IPS DF 4.7 (cell line): ENCODE measurements around the gene TRAFD1.
"Not testable (repeated sequence)": the region's sequence is repeated elsewhere in the genome, so short reads cannot be mapped to it uniquely, and the experiment has no call there.

ENCODE experiments used
- DNase-seq: peaks from one replicate; pipeline ENCODE4 v3.0.0-alpha.2; 2013; ENCODE audit warnings: low spot score; ENCODE audit errors: extremely low read depth

The TRAFD1 gene

DNA sequence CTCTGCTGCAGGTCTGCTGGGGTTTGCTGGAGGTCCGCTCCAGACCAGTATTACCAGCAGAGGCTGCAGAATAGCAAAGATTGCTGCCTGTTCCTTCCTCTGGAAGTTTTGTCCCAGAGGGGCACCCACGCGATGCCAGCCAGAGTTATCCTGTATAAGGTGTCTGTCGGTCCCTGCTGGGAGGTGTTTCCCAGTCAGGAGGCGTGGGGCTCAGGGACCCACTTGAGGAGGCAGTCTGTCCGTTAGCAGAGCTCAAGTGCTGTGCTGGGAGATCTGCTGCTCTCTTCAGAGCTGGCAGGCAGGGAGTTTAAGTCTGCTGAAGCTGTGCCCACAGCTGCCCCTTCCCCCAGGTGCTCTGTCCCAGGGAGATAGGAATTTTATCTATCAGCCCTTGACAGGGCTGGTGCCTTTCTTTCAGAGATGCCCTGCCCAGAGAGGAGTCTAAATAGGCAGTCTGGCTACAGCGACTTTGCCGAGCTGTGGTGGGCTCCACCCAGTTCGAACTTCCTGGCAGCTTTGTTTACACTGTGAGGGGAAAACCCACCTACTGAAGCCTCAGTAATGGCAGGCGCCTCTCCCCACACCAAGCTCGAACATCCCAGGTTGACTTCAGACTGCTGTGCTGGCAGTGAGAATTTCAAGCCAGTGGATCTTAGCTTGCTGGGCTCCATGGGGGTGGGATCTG lies 33.2 kb downstream of the TRAFD1 start:
- DNase-seq: not testable (repeated sequence)

DNA sequence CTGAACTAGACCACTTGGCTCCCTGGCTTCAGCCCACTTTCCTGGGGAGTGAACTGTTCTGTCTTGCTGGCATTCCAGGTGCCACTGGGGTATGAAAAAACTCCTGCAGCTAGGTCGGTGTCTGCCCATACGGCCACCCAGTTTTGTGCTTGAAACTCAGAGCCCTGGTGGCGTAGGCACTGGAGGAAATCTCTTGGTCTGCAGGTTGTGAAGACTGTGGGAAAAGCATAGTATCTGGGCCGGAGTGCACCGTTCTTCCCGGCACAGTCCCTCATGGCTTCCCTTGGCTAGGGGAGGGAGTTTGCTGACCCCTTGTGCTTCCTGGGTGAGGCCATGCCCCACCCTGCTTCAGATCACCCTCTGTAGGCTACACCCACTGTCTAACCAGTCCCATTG lies 33.8 kb downstream of the TRAFD1 start:
- DNase-seq: no peak

DNA sequence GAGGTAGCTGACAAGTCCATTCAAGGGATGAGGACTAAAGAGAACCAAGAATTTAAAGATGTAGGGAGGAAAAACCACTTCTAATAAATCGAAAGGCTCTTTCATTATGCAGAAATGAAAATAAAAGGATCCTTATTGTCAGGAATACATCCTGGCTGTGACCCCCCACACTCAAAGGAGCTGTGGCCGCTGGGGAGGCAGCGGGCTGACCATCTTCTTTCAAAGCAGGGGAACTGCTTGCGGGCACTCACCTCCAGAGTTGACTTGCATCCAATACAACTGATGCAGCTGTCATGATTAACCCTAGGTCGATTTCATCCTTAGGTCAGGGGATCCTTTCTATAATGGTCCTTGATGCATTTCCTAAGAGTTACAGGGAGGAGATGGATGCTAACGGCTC lies 35.3 kb downstream of the TRAFD1 start:
- no peak for DNase-seq

DNA sequence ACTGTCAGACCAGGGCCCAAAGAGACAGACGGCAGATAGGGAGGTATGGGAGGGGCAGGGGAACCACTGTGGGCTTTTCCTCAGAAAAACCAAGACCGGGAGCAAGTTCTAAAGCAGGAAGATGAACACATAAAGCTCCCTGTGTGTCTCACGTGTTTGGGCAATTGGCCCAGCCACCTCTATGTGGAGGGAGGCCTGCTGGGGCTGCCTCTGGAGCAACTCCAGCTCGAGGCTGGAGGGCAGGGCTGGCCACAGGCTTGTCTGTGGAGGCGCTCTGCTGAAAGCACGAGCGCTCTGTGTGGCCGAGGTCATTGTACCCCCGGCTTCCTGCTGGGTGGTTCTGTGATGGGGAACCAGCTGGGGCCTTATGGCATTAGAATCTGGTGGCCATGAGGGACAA lies 36.4 kb downstream of the TRAFD1 start:
- DNase-seq: no peak

DNA sequence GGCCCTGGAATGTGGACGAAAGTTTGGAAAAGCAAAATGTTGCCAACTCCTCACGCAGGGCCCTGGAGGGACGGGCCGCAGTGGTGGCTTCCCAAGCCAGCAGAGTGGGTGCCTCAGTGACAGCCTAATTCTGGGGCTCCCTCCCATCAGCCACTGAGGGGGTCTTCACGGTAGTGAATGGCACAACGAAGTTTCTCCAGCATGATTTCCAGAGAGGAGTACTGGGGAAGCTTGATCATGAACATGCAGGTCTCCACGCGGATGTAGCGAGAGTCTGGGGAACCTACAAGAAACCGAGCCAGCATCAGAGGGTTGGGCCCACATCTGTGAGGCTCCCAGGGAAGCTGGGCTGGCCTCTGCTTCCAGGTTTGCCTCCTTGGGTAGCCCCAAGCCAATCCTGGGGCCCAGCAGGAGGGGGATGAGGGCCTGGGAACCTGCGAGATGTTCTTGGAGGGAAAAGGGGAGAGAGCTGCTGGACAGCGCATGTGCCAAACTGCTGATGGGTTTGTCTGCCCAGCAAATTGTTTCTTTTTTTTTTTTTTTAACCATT lies 37.0 kb downstream of the TRAFD1 start:
- DNase-seq: no peak

DNA sequence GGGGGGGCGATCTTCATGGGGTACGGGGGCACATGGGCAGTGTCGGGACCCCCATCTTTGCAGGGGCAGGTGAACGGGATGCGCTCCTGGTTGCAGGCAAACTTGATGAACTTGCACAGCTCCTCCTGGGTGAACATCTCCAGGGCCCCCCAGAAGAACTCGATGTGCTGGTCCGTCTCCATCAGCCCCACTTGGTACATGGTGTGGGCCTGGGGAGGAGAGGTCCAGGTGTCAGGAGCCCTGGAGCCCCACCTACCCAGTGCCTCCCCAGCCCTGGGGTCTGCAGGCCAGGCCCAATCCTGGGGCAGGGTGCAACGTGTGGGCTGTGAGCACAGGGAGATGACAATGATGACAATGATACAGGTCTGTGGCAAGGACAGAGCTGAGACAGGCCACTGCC lies 37.7 kb downstream of the TRAFD1 start:
- no peak for DNase-seq

GRCh38 chr12:112163471-112163991 lies 38.2 kb downstream of the TRAFD1 start:
- no peak for DNase-seq

GRCh38 chr12:112164011-112164660 lies 38.8 kb downstream of the TRAFD1 start:
- no peak for DNase-seq

DNA sequence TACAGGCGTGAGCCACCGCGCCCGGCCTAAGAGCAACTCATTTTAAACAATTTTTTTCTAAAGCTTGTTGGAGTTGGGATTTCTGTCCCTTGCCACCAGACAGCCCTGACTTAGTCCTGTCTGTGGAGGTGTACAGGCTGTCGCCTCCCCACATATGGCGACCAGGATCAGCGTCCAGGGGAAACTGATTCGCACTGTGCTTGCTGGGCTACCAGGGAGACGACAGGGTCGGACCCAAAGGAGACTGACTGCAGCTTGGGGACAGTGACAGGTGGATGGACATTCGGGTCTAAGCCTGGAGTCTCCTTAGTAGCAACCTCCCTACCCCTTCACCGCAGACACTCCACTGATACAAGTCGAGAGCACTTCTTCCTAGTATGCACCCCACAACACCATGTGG lies 40.3 kb downstream of the TRAFD1 start:
- DNase-seq: no peak

- no peak for DNase-seq
These were observed 41.0 kb downstream of the TRAFD1 start for GRCh38 chr12:112166051-112167015.

DNA sequence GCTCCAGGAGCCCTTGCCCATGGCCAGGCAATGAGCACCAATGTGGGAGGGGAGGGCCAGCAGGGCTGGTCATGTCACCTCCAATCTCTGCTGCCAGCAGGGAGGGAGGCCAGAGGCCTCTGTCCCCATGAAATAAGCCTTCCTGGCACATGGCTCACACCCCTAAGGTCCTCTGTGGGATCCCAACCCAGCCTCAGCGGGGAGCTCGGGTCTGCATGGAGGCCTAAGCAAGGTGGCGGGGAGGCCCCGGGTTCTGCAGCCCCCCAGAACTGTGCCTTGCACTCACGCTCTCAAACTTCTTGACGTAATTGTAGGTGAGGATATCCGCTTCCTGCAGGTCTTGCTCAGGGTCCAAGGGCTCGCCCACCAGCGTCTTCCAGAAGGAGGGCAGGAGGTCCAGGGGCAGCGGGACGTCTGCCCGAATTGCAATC lies 41.7 kb downstream of the TRAFD1 start:
- no peak for DNase-seq

GRCh38 chr12:112167718-112168525 lies 42.6 kb downstream of the TRAFD1 start:
- DNase-seq: no peak

DNA sequence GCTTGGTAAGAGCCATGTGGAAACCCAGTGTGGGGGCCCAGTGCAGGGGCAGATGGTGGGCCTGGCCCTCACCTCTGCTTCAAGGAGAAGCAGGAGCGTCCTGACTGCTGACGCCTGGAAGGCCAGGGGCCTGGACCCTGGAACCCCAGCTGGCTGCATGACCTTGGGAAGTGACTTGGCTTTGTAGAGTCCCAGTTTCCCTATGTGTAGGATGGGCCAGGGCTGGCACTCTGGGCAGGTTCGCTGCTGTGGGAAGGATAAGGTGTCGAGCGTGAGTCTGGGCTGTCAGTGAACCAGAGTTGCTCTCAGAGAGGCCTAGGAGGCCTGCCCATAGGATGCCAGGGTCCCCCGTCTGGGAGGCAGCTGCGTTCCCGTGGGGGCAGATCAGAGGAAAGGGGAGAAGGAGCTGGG lies 43.2 kb downstream of the TRAFD1 start:
- no peak for DNase-seq

DNA sequence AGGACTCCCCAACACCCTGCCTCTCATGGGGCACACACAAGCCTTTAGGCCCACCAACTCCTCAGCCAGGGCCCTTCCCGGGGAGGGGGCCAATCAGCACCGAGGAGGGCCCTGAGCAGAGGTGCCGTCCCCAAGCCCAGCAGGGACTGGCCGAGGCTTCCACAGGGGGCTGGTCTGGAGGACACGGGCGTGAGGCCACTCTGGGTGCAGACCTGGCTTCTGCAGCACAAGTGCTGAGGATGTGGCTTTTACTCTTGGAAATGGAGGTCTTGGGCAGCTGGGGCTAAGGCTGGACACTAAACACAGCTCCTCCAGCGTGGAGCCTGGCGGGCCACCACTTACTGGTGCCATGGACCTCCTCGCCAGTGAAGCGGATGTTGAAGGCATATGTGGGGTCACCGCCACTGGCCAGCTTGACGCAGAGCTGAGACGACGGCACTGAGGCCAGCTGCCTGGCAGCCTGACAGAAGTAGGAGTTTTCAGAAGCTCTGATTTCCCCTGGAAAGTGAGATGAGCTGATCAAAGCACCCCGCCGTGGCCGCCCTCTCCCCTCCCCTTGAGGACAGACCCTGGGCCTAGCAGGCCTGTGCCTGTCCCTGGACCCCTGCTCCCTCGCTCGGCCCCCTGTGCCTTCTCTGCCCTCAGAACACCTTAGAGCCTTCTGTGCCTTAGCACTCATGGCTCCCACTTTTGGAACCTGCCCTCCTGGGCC lies 44.0 kb downstream of the TRAFD1 start:
- DNase-seq: no peak

DNA sequence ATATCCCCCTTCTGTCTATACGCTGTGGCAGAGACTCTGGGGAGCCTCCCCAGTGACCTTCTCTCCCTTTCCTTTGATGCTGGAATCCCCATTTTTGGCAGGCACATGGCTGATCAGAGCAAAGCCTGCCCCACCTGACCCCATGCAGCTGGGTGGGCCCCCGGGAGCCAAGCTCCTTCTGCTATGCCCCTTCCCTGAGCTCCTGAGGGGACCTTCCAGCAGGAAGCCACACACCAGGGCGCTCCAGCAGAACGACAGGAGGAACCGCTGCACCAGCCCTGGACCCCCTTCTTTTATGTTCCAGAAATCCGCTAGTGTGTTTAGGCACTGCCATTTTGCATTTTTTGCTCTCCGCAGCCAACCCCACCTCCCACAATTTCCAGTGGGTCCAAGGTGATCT lies 44.6 kb downstream of the TRAFD1 start:
- DNase-seq: no peak

DNA sequence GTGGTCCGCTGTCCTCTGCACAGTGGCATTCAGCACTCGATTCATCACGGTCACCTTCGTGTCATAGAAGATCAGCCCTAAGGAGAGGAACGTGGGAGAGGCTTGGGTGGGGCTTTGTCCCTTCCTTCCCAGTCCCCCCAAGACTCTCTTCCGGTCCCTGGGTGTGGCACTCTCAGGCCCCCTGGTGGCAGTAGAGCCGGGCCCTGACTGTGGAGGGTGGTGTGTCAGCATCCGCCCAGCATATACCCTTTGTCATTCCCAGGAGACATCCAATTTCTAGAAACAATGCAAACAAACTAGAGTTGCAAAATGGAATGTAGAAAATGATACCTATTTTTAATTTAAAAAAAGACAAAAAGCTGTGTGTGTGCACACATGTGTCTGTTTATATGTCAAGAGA lies 45.0 kb downstream of the TRAFD1 start:
- no peak for DNase-seq

- no peak for DNase-seq
These were observed 45.7 kb downstream of the TRAFD1 start for GRCh38 chr12:112170971-112171596.

DNA sequence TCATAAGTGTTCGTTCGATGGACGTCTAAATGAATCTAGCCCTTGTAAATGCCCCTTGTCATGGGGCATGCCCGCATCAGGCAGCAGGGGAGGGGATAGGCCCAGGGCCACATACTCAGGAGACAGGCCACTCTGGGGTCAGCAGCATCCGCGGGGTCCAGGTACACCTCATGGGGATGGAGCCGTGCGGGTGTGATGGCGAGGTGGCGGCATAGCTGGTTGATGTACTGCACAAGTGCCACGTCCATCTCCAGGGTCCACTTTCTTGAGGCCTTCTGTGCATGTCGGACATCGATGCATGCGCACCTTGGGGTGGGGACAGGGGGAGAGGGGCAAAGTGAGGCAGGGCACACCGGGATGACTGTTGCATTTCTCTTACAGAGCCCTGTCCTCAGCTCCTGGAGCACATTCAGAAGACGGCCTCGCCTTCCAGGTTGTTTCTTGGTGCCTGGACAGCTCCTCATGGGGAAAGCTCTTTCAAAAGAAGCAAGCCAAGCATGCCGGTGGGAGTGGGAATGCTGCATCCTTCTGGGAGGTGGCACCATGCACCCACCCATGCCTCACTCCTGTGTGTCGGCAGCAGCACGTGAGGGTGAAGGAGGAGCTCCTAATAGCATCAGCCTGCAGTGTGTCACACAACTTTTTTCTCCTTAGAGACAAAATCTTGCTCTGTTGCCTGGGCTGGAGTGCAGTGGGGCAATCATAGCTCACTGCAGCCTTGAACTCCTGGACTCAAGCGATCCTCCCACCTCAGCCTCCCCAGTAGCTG lies 47.4 kb downstream of the TRAFD1 start:
- DNase-seq: no peak
